Activated CD4-positive, alpha-beta T cell treated with anti-CD3 and anti-CD28 coated beads, Interleukin-2, amount 50 U/mL, for 24 hours (primary cell): ENCODE measurements around the gene CCDC152.
"Not testable (repeated sequence)": the region's sequence is repeated elsewhere in the genome, so short reads cannot be mapped to it uniquely, and the experiment has no call there.

Experiments
- DNase-seq, 2 donors: peaks; one replicate each; pipeline ENCODE4 v3.0.0-alpha.2; 2020; ENCODE audit warnings: low read depth in 1 of 2, low spot score in 1 of 2

CCDC152 gene

DNA sequence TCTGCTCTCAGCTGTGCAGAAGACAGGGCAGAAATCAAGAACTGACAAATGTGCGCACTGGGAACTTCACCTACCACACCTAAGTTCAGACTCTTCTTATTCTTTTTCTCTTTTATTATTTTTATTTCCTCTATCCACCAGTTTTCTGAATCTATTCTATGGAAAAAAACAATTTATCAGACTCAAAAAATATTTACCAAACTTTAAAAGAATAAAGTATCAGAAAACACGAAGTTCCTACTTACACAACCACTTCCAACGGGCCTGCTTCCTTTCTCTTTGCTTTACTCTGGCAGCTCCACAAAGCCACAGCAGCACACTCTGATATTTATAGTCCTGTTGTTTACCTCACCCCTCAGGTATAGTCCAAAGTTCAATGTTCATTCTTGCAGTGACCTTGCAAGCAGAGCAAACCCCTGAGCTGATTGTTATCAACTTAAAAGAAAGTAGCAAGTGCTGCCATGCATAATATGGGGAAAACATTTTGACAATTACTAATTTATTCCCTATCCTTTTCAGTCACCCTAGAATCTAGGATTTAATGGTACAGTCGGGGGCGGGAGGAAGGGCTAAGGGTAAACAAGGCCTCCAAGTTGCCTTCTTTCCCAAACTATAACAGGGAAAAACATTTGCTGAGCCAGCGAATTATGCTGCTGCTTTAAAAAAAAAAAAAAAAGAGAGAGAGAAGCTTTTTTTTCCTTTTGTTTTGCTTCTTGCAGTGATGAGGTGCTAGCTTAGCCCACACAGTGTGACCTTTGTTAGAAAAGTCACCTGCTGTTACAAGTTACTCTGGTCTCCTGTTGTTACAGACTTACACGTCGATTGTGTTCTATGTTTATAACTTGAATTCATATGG, 55.2 kb downstream of the CCDC152 start, which contains the start of gene SELENOP:
TSS of gene SELENOP (minus strand) at position 302 of the 856 bp plus-strand sequence. CDS start 3,539 bp downstream, outside the sequence.
- no peak for DNase-seq

DNA sequence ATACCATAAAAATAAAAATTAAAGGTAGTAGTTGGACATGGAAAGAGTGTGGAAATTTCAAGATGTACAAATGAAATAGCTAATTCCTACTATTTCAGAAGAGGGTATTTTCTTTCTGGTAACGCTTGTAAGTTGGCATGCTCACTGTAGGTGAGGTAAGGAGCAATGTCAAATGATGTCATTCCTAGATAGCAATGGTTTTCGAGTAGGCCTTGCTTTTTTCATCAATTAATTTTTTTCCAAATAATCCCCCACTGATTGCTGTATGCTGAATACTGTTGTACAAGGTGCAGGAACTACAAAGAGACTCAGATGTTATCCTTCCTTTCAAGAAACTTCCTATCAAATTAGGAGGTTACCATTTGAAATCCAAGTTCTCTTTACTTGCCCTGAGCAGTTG, 56.0 kb downstream of the CCDC152 start:
- DNase-seq = no peak

DNA sequence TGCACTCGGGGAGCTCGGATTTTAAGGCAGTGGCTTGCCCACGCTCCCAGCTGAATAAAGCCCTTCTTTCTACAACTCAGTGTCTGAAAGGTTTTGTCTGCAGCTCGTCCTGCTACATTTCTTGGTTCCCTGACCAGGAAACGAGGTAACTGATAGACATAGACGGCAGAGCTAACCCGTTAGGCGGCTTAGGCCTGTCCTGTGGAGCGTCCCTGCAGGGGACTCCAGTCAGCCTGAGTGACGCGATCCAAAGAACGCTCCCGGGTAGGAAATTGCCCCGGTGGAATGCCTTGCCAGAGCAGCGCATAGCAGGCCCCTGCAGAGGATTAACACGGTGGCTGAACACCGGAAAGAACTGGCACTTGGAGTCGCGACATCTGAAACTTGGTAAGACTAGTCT, 56.9 kb downstream of the CCDC152 start:
- DNase-seq = no peak

DNA sequence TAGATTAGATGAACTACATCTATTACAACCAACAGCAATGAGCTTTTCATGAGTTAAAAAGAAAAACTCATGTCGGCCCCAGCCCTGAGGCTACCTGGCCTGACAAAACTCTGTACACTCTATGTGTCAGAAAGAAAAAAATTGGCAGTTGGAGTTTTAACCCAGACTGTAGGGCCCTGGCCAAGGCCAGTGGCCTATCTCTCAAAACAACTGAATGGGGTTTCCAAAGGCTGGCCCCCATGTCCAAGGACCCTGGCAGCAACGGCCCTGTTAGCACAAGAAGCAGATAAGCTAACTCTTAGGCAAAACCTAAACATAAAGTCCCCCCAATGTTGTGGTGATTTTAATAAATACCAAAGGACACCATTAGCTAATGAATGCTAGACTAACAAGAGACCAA, 59.9 kb downstream of the CCDC152 start:
- DNase-seq = not testable (repeated sequence)

DNA sequence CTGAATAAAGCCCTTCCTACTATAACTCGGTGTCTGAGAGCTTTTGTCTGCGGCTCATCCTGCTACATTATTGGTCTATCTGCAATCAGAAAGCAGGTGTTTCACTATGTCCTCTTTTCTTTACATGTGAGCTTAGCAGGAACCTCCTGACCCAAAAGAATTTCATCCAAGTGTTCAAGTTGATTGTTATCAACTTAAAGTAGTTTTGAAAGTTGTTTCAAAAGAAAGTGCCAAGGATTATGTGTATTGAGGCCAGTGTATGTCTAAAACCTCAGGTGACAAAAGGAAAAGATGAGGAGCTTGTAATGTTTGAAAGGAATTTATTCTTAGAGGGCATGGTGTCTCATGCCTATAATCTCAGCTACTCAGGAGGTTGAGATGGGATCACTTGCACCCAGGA, 63.1 kb downstream of the CCDC152 start:
- no peak for DNase-seq

DNA sequence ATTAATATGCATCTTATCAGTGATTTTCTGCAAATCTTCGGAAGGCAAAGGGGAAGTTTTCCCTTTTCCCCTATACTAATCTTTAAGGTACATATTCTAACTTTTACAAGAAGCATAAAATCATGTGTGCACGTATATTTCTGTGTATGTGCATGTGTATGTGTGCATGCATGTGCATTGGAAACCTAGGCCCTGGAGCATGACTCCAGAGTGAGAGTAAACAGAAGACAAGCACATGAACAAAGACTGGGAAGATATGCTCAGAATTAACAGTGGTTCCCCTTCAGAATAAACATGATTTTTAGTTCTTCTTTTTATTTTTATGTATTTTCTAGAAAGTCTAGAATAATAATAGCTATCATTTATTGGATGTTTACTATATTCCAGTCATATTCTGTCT, 65.9 kb downstream of the CCDC152 start:
- no peak for DNase-seq

DNA sequence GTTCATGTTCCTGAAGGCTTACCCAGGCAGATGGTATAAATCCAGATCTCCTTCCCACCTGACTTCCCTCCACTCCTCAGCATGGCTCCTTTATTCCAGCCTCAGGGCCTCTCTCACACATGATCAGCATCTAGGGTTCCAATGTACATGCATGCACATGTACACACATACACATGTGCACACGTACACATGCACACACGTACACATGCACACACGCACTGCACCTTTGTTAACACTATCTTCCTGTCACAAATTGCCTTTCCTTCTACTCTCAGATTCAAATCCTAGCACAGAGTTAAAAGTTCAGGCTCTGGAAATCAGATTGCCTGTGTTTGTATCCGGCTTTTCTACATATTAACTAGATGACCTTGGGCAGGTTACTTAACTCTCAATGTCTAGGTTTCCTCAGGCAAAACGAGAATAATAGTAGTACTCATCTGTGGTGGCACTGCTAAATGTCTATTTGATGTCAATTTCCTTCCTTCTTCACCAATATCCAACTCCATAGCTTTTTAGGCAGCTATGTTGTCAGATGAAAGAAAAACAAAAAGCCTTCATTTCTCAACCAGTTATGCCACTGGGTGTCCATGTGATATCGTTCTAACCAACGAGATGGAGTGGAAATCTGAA, 67.8 kb downstream of the CCDC152 start:
- DNase-seq = no peak

DNA sequence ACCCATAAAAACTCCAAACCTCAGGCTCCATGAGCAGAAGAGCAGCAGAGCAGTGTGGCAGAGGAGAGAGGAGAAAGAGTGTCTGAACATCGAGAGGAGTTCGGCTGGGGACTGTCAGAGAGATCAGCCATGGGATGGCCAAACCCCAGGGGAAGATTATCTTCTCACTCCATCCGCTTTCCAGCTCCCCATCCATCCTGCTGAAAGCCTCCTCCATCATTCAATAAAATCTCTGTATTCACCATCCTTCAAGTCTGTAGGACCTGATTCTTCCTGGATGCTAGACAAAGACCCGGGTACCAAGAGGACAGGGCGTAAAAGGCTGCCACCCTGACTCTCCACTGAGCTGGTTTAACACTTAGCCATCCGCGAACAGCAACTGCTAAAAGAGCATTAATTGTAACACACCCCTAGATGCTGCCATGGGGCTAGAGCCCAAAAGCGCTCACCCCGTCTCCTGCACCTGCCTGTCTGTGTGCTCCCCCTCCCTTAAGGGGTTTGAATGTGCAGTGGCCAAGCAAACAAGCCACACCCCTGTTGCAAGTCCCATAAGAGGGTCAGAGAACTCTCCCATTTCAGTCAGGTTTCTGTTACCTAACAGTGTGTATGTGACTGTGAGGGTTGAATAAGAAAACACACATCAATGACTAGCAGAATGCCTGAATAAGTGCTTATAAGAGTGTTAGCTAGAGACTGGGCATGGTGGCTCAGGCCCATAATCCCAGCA, 69.0 kb downstream of the CCDC152 start:
- DNase-seq = no peak

DNA sequence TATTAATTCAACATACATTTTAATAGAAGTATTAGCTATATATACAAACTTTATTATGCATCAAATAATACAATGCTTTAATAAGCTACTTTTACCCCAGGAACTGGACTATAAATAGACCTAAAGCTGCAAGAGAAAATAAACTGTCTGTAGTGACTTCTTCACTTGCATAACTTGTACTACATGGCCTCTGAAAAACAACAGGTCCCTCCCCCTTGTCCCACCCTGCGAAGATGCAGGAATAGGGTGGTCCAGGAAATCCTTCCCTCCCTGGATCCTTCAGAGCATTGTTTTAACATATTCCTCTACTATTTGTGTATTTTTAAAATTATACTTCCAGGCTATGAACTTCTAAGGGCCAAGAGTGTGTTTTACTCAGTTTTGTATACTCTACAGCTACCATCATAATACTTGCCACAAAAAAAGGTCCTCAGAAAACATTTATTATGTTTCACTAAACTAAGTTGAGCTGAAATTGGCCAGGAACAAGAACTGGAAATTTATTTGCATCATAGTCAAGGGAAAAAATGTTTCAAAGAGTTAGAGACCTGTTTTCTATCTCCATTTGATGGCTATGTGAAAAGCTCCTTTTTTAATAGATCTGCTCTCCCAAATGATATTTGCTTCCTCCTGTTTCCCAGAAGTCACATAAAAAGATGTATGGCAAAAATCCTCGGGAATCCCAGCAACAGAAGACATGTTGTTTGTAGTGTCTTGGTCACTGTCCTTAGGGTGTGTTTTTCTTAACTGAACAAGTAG, 70.3 kb downstream of the CCDC152 start:
- no peak for DNase-seq

DNA sequence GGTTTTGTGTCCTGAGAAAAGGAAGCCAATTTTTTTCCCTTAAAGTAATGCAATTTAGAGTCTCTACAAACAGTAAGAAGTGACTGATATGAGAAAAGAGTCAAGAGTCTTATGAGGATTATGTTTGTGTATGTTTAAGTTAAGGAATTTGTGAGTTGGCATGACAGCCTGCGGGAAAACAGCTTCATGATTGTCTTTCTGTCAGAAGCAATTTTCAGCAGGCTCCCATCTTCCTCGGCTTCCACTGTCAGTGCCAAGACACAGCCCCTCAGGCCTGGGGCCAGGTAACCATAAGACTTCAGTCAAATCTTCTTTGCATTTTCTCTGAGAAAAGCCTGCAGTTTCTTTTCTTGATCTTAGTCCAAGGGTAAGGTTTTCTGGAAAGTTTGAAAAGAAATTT, 72.1 kb downstream of the CCDC152 start:
- no peak for DNase-seq

DNA sequence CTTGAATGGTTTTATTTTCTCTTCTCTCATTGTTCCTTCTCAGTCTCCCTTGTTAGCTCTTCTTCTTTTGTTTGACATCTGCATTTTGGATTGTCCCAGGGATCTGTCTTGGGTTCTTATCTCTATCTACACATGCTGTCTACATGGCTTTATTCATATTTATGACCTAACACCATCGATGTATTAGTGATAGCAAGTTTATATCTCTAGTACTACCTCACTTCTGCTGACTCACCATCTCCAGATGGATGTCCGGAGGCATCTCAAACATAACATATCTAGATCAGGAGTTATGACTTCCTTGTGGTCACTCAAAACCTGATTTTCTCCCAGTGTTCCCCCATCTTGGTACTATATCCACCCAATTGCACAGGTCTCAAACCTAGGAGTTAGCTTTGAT, 74.3 kb downstream of the CCDC152 start:
- DNase-seq = no peak

DNA sequence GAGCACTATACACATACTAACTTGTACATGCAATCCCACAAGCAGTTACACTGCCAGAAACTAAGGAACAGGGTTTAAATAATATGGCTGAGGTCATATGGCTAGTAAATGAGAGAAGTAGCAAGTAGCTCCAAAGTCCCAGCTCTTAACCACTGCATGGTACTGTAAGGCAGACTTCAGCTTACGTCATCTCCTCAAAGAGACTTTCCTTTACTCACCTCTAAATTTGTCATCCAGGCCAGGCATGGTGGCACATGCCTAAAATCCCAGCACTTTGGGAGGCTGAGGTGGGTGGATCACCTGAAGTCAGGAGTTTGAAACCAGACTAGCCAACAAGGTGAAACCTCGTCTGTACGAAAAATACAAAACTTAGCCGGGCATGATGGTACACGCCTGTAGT, 75.4 kb downstream of the CCDC152 start:
- DNase-seq = no peak

DNA sequence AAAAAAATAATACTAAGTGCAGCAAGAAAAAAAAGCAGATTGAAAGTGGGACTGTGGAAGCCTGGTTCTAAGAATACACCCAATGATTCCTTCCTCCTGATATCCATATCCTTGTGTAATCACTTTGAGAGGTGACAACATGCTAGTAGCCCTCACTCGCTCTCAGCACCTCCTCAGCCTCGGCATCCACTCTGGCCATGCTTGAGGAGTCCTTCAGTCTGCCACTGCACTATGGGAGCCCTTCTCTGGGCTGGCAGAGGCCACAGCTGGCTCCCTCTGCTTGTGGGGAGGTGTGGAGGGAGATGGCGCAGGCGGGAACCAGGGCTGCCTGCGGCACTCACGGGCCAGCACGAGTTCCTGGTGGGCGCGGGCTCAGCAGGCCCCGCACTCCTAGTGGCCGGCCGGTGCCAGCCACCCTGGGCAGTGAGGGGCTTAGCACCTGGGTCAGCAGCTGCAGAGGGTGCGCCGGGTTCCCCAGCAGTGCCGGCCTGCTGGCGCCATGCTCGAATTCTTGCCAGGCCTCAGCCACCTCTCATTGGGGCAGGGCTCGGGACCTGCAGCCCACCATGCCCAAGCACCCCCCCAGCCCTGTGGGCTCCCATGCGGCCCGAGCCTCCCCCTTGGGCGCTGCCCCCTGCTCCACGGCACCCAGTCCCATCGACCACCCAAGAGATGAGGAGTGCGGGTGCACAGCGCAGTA, 79.6 kb downstream of the CCDC152 start:
- DNase-seq = no peak

DNA sequence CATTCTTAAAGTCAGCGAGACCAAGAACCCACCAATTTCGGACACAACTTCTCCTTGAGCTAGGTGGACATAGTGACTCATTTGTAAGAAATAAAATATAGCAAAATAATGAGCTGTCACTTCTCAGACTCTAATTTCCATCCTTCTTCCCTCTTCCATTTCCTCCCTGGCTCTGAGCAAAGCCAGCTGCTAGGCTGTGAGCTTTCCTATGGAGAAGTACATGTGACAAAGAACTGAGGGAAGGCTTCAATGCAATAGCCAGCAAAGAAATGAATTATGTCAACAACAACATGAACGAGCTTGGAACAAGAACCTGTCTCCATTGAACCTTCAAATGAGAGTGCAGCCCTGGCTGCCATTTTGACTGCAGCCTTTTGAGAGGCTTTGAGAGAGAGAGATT, 81.0 kb downstream of the CCDC152 start:
- DNase-seq = no peak

DNA sequence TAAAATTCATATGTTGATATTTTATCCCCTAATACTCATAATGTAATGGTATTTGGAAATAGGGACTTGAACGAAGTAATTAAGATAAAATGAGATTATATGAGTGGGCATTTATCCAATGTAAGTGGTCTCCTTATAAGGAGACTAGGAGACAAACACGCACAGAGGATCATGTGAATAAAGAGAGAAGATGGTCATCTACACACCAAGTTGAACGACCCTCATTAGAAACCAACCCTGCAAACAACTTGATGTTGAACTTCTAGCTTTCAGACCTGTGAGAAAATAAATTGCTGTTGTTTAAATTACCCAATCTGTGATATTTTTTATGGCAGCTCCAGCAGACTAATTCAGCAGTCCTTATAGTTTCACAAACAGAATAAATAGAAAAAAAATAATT, 82.6 kb downstream of the CCDC152 start:
- DNase-seq = no peak

DNA sequence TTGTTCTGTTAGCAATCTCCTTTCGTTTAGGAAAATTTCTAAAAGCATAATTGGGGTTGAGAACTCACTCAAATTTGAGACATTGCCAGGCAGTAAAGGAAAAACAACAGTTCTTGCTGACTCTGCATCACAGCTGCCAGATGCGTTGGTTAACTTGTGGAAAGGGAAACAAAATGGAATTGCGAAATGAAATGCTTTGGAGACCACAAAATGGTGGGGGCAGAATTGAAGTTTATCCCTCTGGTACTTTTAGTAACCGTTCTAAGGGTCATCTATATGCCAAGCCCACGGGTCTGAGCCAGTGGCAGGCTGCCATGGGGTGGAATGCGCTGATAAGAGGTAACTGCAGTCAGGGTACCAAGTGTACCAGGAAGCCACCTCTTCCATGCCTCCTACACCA, 83.7 kb downstream of the CCDC152 start:
- no peak for DNase-seq

DNA sequence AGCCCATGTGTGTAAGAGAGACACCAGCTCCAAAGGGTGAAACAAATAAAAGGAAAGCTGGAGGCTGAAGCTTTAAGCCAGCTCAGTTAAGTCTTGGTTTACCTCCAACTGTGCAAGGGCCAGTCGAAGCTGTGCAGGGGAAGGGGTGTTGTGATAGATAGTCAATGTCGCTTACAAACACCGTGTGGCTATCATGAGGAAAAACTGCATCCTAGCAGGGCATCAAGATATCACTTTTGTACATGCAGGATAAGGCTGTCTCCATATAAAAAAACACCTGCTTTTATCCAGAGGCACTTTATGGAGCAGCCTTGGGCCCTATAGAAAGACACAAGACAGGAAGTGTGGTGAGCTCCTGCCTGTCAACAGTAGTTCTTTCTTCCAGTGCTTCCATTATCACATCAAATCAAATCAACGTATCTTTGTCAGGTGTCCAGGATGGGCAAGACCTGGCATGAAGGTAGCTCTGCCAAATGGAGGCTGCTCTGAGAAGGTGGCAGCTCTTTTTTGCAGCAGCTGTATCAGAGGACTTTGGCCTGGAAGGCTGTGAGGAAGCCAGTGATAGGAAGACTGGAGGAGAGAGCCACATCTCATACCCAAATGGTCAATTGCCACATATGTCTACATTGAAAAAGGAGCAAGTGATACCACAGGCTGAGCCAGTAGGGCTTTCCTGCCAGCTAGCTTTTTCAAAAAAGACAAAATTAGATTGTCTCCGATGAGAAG, 84.4 kb downstream of the CCDC152 start:
- DNase-seq = no peak

DNA sequence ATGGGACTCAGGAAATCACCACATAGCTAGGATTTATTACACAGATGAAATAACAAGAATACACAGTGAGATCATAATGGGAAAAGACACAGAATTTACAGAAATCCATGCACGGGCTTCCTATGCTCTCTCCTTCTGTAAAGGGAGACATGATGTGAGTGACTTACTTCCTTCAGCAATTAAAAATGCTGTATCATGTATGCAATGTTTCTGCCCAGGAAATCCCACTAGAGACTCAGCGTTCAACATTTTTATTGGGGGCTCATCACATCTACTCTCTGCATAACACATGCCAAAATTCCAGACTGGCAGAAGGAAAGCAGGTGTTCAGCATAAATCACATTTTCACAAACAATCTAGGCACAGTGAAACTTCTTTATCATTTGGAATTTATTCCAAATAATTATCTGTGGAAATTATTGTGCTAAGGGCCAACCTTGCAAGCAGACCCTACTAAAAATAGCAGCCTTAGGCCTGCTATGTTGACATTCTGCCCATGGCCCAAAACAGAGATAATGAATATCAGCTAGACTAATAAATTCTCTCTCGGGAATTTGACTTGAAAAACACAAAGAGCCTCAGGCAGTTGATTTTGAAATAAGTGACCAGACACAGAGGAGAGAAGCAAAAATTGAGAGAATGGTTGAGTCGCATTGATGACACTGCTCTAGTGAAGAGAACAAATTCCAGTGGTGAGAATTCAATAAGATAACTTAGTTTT, 86.5 kb downstream of the CCDC152 start:
- no peak for DNase-seq

DNA sequence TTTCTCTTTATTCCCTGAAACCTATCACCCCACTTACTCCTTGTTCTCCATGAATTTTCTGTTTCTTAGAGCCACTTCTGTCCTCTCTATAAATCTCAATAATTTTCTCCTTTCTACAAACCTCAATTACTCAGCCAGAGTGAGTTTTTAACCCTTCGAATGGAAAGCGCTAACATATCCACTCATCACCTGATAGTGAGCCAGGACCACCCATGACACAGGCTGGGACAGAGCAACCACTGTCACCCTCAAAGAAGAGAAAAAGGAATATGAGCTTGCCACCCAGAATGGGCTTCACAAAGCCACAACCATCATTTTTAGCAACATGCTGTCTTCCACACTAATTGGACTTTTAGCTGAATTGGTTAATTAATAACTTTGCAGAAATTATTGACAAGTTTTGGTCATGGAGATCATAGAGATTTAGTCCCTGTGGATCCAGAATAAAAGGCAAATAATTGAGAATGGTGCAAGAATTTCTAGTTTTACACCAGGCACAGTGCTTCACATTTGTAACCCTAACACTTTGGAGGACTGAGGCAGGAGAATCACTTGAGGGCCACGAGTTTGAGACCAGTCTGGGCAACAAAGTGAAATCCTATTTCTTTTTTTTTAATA, 87.2 kb downstream of the CCDC152 start:
- DNase-seq = no peak
